Measurements from ENCODE around the gene WDR33. TPM values are rescaled to one million over a fixed set of nuclear protein-coding genes. Genes with fewer than 3 reads are reported as not detected.

The WDR33 gene
- total and polyA plus RNA-seq, 2 of the 13 experiments (the other 11 are each of a cell fraction or from before 2014, with no cell fraction given), result 54.9 to 78.2 TPM

DNA sequence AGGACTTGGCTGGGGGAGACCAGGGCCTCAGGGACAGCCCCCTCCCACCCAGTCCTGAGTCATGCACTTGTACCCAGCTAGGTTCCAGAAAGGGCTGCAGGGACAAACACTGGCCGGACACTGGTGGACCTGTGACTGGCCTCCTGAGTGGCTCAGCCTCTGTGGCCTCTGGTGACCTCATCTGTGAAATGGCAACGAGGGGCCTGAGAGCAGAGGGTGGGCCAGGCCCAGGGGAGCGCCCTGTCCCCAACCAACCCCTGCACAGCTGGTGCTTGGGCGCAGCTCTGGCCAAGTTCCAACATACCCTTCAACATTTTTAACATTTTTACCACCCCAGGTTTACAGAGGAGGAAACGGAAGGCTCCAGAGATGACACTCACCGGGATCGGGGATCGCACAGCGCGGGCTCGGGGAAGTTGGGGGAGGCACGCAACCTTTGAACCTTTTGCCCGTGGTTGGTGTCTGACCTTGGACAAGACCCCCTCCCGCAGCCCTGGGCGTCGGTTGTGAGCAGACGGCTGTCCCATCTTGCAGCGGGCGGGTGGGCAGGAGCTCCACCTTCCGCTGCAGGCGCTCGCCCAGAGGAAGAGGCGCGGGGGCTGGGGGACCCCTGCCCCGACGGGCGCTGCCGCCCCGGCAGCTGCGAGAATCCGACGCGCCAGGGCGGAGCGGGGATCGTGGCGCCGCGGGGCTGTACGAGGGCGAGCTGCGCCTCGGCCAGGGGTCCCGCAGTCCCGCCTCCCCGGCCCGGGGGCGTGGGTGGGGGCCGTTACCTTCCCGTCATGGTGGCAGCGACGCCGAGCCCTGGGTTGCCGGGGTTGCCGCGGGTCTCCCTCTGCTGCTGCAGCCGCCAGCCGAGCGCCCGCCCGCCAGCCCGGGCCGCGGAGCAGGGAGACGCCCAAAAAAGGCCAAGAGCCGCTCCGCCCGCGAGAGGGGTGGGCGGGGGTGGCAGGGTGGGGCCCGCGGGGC is 136.4 kb downstream of the WDR33 start (continued):
- TF ChIP-seq SP5 (CRISPR knock-in tag; IDR thresholded peaks at IDR 0.05; ENCODE audit: borderline replicate concordance, low read depth) (no peak), TARDBP (CRISPR knock-in tag; IDR thresholded peaks at IDR 0.05) (0 out of 2 replicates have a peak, but pooled peaks have one; percentile 25), SRF (IDR thresholded peaks at IDR 0.05; ENCODE audit: low read depth, low read length) (no peak), FOXP1 (IDR thresholded peaks at IDR 0.05) (no peak), FOXP1 (CRISPR knock-in tag; IDR thresholded peaks at IDR 0.05) (no peak), MEIS1 (CRISPR knock-in tag; IDR thresholded peaks at IDR 0.05; ENCODE audit: borderline replicate concordance) (no peak), RCOR2 (CRISPR knock-in tag; IDR thresholded peaks at IDR 0.05) (no peak), SMARCE1 (IDR thresholded peaks at IDR 0.05; ENCODE audit: borderline replicate concordance) (no peak), SATB2 (CRISPR knock-in tag; IDR thresholded peaks at IDR 0.05) (no peak), CREM (IDR thresholded peaks at IDR 0.05) (no peak), CREM (CRISPR knock-in tag; IDR thresholded peaks at IDR 0.05) (no peak), ZNF547 (CRISPR knock-in tag; IDR thresholded peaks at IDR 0.05) (no peak), ZFP41 (CRISPR knock-in tag; IDR thresholded peaks at IDR 0.05; ENCODE audit: borderline replicate concordance) (no peak), NR2F2 (IDR thresholded peaks at IDR 0.05; ENCODE audit: borderline replicate concordance, low read depth) (no peak), DRAP1 (CRISPR knock-in tag; IDR thresholded peaks at IDR 0.05) (no peak), ZNF549 (CRISPR knock-in tag; IDR thresholded peaks at IDR 0.05) (no peak), KAT8 (CRISPR knock-in tag; IDR thresholded peaks at IDR 0.05) (no peak), ETV5 (CRISPR knock-in tag; IDR thresholded peaks at IDR 0.05; ENCODE audit: borderline replicate concordance) (no peak), ZNF556 (CRISPR knock-in tag; IDR thresholded peaks at IDR 0.05; ENCODE audit: borderline replicate concordance) (no peak; the same call in 1 of the 2 replicates), CCAR2 (optimal IDR thresholded peaks at IDR 0.05; ENCODE audit: low read depth, low read length) (no peak), IKZF4 (CRISPR knock-in tag; IDR thresholded peaks at IDR 0.05; ENCODE audit: borderline replicate concordance, low read depth, not compliant biosample characterization) (no peak), ZNF619 (CRISPR knock-in tag; IDR thresholded peaks at IDR 0.05) (no peak), NFYB (CRISPR knock-in tag; IDR thresholded peaks at IDR 0.05) (no peak), ZNF256 (CRISPR knock-in tag; conservative IDR thresholded peaks at IDR 0.05) (no peak), BORCS8-MEF2B (CRISPR knock-in tag; IDR thresholded peaks at IDR 0.05) (peak; percentile 57; the same call in 1 of the 2 replicates), MBD4 (IDR thresholded peaks at IDR 0.05; ENCODE audit: borderline replicate concordance, low read length) (no peak), HDAC1 (CRISPR knock-in tag; IDR thresholded peaks at IDR 0.05) (0 out of 2 replicates have a peak, but pooled peaks have one; percentile 26), TCF7L2 (IDR thresholded peaks at IDR 0.05; ENCODE audit: low read depth, low read length) (no peak), ZNF883 (CRISPR knock-in tag; IDR thresholded peaks at IDR 0.05; ENCODE audit: not compliant biosample characterization) (no peak), MEF2D (CRISPR knock-in tag; IDR thresholded peaks at IDR 0.05) (no peak), CHCHD3 (CRISPR knock-in tag; IDR thresholded peaks at IDR 0.05) (no peak)
- TF ChIP-seq, protein P1, sequence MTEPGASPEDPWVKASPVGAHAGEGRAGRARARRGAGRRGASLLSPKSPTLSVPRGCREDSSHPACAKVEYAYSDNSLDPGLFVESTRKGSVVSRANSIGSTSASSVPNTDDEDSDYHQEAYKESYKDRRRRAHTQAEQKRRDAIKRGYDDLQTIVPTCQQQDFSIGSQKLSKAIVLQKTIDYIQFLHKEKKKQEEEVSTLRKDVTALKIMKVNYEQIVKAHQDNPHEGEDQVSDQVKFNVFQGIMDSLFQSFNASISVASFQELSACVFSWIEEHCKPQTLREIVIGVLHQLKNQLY (CRISPR knock-in tag; IDR thresholded peaks at IDR 0.05), result no peak
- TF ChIP-seq, protein P2, sequence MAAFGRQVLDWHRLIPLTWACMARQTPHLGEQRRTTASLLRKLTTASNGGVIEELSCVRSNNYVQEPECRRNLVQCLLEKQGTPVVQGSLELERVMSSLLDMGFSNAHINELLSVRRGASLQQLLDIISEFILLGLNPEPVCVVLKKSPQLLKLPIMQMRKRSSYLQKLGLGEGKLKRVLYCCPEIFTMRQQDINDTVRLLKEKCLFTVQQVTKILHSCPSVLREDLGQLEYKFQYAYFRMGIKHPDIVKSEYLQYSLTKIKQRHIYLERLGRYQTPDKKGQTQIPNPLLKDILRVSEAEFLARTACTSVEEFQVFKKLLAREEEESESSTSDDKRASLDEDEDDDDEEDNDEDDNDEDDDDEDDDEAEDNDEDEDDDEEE (CRISPR knock-in tag; IDR thresholded peaks at IDR 0.05), result no peak
